Measurements from ENCODE around the gene VAV3.
"Not testable (repeated sequence)": the region's sequence is repeated elsewhere in the genome, so short reads cannot be mapped to it uniquely, and the experiment has no call there.

The VAV3 gene

DNA sequence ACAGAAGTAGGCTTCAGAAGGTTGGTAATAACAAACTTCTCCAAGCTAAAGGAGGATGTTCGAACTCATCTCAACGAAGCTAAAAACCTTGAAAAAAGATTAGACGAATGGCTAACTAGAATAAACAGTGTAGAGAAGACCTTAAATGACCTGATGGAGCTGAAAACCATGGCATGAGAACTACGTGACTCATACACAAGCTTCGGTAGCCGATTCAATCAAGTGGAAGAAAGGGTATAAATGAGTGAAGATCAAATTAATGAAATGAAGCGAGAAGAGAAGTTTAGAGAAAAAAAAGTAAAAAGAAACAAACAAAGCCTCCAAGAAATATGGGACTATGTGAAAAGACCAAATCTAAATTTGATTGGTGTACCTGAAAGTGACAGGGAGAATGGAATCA, 231.6 kb downstream of the VAV3 start:
- not testable (repeated sequence) for DNase-seq (ENCODE audit: low spot score)

DNA sequence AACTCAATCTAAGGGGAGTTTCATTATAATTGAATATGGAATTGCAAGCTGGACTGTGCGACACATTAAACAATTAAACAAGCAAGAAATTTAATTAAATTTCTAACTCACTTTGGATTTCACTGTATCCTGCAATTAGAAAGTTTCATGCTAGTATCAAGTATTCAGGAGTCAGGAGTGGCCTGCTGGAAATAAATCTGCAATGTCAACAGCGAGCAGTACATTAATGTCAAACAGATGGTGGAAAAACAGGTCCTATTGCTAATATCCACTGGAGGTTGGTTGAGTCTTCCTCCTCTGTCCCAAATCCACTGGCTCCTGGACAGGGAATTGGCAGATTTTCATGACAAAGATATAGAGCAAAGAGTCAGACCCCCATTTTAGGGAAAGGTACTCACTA, 237.1 kb downstream of the VAV3 start:
- no peak for DNase-seq (ENCODE audit: low spot score)

DNA sequence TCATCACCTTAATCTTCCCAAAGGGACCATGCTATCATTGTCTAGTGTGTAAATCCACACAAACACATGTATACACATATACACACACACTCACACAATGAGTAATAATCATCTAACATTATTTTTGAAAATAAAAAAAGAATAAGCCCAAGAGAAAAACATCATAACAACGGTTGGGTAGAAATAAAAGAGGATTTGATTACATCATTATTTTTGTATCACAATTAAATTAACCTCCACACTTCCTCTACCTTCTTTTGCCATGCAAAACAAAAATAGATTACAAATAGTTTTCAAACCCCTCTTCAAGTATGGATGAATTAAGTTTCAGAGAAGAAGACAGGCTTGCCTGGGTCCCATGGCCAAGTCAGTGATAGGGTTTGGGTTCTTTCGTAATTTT, 238.1 kb downstream of the VAV3 start:
- no peak for DNase-seq (ENCODE audit: low spot score)

DNA sequence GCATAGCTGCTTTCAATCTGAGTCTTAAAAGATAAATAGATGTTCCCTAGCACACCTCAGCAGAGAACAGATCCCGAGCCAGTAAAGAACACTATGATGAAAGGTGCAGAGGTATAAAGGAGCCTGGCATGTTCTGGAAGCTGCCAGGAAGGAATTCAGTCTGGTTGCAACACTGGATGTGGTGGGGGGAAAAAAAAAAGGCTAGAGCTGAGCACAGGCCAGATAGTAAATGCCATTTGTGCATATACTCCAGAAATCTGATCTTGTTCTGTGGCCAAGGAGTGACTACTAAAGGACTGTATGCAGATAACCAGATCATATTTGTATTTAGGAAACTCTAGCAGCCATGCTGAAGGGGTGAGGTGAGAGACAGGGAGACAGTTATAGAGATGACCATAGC, 240.3 kb downstream of the VAV3 start:
- no peak for DNase-seq (ENCODE audit: low spot score)

DNA sequence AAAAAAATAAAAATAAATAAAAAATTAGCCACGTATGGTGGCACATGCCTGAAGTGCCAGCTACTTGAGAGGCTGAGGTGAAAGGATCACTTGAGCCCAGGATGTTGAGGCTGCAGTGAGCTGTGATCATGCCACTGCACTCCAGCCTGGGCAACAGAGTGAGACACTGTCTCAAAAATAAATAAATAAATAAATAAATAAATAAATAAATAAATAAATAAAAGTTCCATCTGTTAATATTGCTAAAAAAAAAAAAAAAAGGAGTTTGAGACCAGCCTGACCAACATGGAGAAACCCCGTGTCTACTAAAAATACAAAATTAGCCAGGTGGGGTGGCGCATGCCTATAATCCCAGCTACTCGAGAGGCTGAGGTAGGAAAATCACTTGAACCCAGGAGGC, 244.8 kb downstream of the VAV3 start:
- DNase-seq (ENCODE audit: low spot score): not testable (repeated sequence)

DNA sequence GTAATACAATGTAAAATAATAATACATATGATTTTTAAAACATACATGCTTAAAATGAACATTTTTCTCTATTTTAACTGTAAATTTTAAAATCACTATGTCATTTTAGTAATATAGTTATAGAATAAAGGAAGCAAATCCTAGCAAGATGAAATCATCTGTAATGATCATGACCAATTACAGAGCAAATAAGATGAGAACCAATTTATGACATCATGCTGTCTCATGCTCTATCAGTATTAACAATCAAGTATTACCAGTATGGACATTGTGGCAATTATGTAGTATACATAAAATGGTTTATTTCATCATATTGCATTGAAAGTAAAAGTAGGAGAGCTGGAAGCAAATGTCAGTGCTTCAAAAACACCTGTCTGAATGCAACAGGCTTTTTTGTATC, 255.0 kb downstream of the VAV3 start:
- no peak for DNase-seq (ENCODE audit: low spot score)

DNA sequence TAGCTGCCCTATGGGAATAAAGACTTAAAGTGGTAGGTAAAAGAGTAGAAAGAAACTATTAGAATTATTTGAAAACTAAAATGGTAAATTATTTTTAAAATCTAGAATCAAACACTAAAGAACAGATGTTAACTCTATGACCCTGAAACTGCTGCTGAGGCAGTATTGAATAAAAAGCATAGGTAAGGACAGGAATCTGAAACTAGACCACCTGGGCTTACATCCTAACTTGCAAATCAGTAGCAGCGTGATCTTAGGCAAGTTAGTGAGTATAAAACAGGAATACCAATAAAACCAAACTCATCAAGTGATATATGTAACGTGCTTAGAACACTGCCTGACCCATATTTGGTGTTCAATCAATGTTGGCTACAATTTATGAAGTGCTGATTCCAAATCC, 257.9 kb downstream of the VAV3 start:
- DNase-seq (ENCODE audit: low spot score): no peak

DNA sequence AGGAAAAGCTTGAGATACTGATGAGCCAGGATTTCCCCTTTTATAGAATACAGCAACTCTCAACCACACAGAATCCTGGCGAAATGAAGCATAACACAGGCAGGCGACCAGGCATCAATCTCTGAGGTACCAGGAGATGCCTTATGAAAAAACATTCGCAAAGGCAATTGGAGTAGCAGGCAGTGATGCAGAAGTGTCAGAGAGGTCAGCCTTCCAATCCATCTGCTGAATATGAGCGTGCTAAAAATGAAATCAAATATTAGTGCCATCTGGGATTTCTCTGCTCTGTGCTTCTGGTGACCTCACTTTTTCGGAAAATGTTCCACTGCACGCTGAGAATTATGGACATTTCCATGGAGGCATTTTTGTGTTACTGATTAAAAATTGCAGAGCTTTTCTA, 258.8 kb downstream of the VAV3 start:
- DNase-seq (ENCODE audit: low spot score): no peak

DNA sequence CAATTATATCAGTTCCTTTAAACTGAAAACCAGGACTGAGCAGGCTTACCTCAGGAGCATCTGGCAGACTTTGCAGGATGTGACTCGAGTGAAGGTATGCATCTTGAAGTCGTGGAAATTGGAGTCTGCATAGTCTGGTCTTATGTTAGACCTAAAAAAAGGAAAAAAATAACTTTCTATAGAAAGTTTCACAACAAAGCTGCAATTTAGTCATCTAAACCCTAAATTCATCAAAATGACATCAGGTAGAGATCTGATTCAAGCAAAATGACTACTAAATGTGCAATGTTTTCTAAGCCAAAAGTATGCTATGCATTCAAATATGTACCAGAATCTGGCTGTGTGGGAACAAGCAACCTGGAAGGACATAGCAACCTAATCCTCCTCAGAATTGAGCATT, 260.1 kb downstream of the VAV3 start:
- DNase-seq (ENCODE audit: low spot score): no peak

DNA sequence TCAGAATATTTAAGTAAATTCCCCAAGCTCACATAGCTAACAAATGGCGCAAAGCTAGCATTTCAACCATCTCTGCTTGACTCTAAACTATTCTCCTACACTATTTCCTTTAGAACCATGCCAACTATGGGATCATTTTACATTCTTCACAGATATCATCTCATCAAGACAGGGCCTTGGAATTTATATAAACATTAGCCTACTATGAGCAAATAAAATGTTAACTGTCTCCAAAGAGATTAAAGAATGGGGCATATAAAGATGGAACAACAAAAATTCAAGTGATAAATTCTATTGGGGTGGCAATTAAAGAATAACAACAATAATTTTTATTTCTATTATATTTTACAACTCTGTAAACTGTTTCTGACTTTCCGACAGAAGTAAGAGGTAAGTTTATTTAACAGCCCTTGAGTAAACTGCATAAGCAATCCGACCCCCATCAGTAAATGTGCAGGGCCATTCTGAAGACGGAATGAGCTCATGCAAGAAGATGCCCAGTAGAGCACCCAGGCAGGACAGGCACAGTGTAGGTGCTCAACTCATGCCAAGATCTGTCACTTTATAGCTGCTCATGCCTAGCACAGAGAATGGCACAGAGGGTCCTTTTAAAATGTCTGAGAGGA, 261.9 kb downstream of the VAV3 start:
- DNase-seq (ENCODE audit: low spot score): no peak

DNA sequence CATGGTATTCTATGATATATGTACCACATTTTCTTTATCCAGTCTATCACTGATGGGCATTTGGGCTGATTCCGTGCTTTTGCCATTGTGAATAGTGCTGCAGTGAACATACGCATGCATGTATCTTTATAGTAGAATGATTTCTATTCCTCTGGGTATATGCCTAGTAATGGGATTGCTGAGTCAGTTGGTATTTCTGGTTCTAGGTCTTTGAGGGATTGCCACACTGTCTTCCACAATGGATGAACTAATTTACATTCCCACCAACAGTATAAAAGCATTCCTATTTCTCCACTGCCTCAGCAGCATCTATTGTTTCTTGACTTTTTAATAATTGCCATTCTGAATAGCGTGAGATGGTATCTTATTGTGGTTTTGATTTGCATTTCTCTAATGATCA, 264.3 kb downstream of the VAV3 start:
- DNase-seq (ENCODE audit: low spot score): not testable (repeated sequence)

DNA sequence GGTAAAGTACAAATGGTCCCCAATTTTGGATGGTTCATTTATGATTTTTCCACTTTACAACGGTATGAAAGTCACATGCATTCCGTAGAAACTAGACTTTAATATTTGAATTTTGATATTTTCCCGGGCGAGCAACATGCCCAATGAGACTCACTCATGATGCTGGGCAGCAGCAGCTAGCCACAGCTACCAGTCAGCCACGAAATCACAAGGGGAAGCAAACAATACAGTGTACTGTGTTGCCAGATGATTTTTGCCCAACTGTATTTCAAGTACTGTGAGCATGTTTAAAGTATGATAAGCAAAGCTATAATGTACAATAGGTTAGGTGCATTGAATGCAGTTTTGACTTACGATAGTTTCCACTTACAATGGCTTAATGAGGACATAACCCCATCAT, 266.8 kb downstream of the VAV3 start:
- DNase-seq (ENCODE audit: low spot score): no peak

DNA sequence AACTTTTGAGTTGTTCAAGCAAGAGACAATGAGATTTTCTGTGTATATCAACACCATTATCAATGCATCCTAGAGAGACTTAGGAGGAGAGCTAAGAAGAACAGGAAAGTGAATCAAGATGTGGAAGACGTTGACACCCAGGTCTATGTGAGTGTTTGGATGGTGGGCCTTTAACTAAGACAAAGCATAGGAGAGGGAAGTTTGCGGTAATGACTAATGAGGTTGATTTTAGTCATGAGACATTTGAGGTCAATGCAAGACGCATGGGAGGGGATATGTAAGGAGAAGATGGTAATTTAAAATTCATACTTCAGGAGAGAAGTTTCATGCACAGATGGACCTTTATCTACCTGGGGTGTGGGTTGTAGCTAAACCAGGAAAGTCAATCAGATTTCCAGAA, 269.6 kb downstream of the VAV3 start:
- no peak for DNase-seq (ENCODE audit: low spot score)

DNA sequence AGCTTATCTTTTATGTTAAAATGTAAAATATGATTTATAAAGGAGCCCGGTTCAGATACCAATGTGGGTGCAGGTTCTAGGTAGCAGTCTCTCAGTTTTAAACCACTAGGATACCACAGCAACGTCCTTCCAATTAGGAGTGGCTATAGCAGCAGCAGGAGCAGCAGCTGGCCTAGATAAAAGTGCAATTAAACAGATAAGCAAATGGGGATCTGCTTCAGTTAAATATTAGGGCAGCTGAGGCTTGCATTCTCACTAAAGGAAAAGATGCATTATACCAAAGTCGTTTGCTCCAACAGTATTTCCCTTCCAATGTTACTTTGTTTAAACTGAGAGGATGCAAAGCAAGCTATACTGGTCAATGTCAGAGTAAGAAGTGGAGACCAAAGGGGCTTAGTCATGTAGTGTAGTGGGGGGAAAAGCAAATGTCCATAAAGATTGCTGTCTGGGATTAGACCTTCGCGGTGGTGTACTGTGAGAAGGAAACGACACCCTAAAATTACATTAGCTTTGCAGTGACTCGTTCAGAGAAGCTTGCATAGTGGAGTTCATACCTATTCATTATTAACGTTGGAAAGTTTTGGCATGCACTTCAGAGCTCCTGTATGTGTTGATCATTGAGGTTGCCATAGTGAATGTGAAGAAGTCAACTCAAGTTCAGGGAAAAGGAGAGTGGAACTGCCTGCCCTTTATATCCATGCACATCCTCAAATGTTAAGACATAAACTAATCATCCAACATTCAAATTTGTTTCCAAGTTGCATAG, 272.2 kb downstream of the VAV3 start:
- DNase-seq (ENCODE audit: low spot score): no peak

DNA sequence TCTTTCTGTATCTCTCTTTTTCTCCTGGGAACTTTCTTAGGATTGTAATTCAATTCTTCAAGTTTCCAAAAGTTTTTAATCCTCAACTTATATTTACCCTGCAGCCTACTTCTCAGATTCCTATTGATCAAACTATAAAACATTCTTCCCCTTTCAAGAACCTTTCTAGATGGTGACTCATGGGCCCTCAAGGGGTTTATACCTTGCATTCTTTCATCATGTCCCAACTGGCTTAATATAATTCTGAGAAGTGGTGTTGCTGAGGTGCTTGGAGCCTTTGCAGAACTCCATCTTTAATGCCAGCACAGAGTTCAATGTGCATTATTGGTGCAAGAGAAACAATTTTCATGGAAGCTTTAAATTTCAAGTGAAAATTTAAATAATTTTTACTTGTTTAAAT, 273.4 kb downstream of the VAV3 start:
- DNase-seq (ENCODE audit: low spot score): no peak

DNA sequence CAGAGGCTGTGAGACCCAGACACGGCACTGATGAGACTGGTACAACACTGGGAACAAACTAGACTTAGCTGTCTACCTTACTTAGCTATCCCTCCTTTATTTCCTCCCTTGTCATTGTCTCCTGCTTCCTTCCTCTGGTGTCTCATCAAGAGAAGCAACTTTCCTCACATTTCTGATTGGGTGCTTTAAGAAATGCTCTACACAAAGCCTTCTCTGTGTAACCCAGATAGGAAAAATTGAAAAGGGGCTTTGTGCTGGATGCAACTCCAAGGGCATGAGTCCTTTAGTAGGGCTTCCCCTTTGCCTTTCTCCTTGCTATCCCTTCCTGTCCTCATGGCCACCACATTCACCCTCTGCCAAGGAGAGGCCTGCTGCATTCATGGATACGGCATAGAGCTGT, 274.5 kb downstream of the VAV3 start:
- no peak for DNase-seq (ENCODE audit: low spot score)

DNA sequence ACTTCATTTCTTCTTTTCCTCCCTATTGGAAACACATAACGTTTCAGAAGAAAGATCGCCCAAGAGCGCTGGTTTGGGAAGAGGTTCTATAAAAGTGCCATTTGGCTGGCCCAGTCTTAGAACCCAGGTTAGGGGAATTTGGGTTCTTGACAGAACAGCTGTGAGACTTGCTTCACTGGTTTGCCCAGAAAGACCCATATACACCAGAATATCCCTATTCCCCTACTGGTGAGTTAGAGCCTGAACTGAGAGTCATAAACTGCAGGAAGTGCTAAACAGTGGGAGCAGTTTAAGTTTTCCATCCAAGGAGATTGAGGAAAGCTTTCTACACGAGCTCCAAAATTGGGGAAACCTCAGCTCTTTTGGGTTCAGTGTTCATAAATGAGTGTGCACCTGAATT, 275.2 kb downstream of the VAV3 start:
- no peak for DNase-seq (ENCODE audit: low spot score)

DNA sequence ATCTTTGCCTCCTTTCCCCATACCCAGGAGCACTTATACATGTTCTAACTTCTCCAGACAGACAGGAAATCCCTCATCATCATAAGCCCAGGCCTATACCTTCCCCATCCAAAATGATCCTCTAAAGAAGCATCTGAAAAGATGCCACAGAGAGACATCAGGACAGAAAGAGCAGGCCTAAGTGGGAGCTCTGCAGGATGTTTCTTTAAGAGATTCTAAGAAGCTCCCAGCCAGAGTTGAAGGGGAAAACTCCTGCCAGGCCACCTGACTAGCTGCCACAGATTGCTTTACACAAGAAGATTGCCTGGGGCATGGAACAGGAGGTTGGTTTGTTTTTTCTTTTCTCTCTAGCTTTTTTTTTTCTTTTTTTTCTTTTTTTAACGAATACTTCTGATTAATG, 275.8 kb downstream of the VAV3 start:
- DNase-seq (ENCODE audit: low spot score): no peak

DNA sequence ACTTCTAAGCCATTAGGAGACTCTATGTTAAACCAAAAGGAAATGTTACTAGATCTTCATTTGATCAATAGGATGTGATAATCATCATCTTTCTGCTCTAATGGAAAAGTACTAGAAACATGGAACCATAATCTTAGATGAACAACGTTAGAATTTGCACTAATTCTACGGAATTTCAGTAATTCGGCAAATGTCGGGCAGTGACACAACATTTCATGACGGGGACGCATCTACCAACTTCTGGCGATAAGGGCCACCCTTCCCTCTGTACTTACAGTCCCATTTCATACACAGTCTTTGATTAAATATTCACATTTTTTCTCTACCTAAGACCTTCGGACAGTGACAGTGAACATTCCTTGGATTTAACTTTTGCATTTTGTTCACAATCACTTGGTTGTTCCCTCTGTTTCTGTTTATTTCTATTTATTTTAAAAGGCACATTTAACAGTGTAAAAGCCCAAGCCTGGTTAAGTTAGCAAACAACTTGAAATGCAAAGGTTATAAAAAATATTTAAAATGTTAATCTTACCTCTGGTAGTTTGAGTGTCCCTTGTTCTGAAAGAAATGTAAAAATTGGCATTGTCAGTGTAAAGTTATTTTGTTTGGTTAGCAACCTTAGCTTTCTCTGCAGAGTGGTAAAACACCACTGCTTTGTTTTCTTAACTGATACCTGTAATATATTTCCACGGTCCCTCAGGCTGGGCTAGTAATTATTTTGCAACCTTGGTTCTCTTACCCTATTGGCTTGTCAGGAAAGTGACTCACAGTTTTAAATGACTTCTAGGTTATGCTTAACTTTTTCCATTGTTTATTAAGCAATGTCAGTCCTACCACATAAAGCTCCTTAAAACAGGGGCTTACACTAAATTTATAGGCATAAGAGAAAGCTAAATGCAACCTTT, 276.9 kb downstream of the VAV3 start:
- no peak for DNase-seq (ENCODE audit: low spot score)

DNA sequence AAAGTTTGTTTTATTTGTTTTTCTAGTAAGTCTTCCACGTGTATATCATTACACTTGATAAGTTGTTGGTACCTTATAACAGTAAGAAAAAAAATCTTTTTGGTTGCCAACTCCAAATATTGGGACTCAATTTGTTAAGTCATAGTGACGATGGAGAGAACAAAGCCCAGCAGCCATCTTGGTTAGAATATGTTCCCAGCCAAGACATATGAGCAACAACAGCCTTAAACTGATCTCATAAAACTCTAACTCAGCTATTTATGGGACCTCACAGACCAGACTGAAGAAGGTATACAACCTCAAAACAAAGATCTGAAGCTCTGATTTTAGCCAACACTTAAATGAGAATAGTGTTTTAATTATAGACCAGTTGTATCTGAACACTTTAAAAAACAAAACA, 281.3 kb downstream of the VAV3 start:
- DNase-seq (ENCODE audit: low spot score): no peak

DNA sequence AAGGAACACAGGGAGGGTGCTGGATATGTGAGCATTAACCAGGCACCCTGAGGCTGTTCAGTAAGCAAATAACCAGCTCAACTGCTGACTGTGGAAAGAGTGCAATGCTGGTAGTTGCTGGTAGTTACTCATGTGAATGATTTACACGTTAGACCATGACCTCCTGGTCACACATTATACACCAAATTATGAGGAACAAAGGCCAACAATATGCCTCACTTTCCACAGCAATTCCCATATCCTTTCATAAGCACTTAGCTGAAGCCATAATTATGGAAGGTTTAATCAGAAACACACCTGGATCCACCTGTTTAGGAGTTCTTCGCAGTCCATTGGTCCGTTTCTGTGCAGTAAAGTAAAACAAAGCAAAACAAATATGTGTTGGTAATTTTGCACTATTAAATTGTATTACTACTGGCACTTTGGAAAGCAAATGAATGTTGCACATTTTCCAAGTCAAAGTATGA, 281.8 kb downstream of the VAV3 start:
- no peak for DNase-seq (ENCODE audit: low spot score)

DNA sequence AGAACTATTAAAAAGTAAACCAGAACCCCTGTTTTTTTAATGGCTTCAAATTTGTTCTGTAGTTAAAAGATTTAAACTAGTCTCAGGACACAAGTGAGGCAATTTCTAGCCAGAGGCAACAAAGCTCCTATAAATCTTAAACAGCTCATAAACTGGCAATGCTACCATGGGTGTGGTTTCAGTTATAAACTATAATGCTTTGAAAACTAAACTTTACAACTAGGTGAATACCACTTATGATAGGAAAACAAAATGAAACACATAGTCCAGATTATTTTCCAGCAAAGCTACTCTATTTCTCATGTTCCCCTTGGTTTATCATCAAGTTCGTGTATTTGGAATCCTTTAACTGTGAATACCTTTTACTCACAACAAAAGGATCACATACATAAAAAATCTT, 282.5 kb downstream of the VAV3 start:
- DNase-seq (ENCODE audit: low spot score): no peak

DNA sequence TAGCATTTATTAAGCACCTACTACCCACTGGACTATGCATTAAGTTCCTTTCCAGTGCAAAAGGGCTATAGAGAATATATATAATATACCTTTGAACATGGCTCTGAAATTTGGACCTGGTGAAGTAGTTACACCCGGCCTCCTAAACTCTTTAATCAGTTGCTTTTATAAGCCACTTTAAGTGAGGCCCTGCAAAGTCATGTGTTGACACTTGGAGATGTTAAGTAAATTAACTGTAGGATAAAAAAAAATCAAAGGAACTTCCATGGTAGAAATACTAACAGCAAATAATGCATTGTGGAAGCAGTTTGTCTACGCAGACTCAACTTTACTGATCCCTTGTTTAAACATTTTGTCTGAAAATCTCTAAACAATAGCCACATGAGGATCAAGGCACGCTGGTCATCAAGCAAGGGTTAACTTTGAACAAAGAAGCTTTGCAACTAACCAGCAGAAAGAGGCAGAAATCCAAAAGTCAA, 283.9 kb downstream of the VAV3 start:
- no peak for DNase-seq (ENCODE audit: low spot score)
